Glutamatergic neuron (in vitro differentiated cells): ENCODE results near the gene SOHLH2. TPM values are rescaled to one million over a fixed set of nuclear protein-coding genes. Genes with fewer than 3 reads are reported as not detected.

Experiments
- DNase-seq: peaks from one replicate; pipeline ENCODE4 v3.0.0; 2022
- H3K27ac Mint-ChIP-seq: one replicate; pipeline ENCODE4 v1.8.0; 2020; ENCODE audit warnings: mild to moderate bottlenecking, mixed read lengths, inconsistent platforms; ENCODE audit not compliant: unreplicated experiment
- H3K27me3 Mint-ChIP-seq: one replicate; pipeline ENCODE4 v1.8.0; 2020; ENCODE audit warnings: mild to moderate bottlenecking, moderate library complexity, mixed read lengths, inconsistent platforms; ENCODE audit not compliant: unreplicated experiment
- H3K36me3 Mint-ChIP-seq: one replicate; pipeline ENCODE4 v1.8.0; 2020; ENCODE audit warnings: mild to moderate bottlenecking, mixed read lengths, inconsistent platforms; ENCODE audit not compliant: unreplicated experiment
- H3K4me1 Mint-ChIP-seq: one replicate; pipeline ENCODE4 v1.8.0; 2020; ENCODE audit warnings: mild to moderate bottlenecking, low read depth, mixed read lengths, inconsistent platforms; ENCODE audit not compliant: unreplicated experiment
- H3K4me3 Mint-ChIP-seq: one replicate; pipeline ENCODE4 v1.8.0; 2020; ENCODE audit warnings: mild to moderate bottlenecking, mixed read lengths, inconsistent platforms; ENCODE audit not compliant: unreplicated experiment
- H3K9me3 Mint-ChIP-seq: one replicate; pipeline ENCODE4 v1.8.0; 2020; ENCODE audit warnings: mild to moderate bottlenecking, moderate library complexity, mixed read lengths, inconsistent platforms; ENCODE audit not compliant: unreplicated experiment
- CTCF ChIP-seq: fragments of 200-600 bp; sonication (generic); IDR thresholded peaks from one replicate; pipeline ENCODE4 v1.5.0; 2021; ENCODE audit not compliant: partially characterized antibody, unreplicated experiment
- total RNA-seq: library from RNA; stranded (reverse); fragmentation: NEBNext Ultra II Directional; extraction: Animal tissue kit (Norgen Biotek cat#: 25700); gene quantifications from one replicate; pipeline ENCODE4 v1.2.1, GENCODE V29; 2021; ENCODE audit not compliant: unreplicated experiment

Gene SOHLH2
- total RNA-seq, 1 donor from 2014 or later: 0.78 TPM

- TF ChIP-seq CTCF: no peak
- peaks cover 2% of the 10 kb centered on the region for H3K4me1 Mint-ChIP-seq
- H3K27ac Mint-ChIP-seq: no peak overlapping the region
- no peak for DNase-seq
- peaks cover 8% of the 10 kb centered on the region for H3K9me3 Mint-ChIP-seq
- no peak overlapping the region for H3K4me3 Mint-ChIP-seq
- peaks cover 8% of the 10 kb centered on the region for H3K27me3 Mint-ChIP-seq
- H3K36me3 Mint-ChIP-seq: peaks cover 5% of the 10 kb centered on the region
These were observed 87.9 kb downstream of the SOHLH2 start for GRCh38 chr13:36126491-36126890.

GRCh38 chr13:36125841-36126240, 88.5 kb downstream of the SOHLH2 start:
- no peak for DNase-seq
- Mint-ChIP-seq H3K4me1 (peaks cover 2% of the 10 kb centered on the region), H3K36me3 (peaks cover 5% of the 10 kb centered on the region), H3K27ac (no peak overlapping the region), H3K27me3 (peaks cover 6% of the 10 kb centered on the region), H3K4me3 (no peak overlapping the region), H3K9me3 (peaks cover 8% of the 10 kb centered on the region)
- no peak for TF ChIP-seq CTCF

GRCh38 chr13:36124236-36124822, 90.0 kb downstream of the SOHLH2 start:
- no peaks in the 10 kb centered on the region for H3K9me3 Mint-ChIP-seq
- no peak for TF ChIP-seq CTCF
- no peak overlapping the region for H3K4me3 Mint-ChIP-seq
- H3K27me3 Mint-ChIP-seq: no peaks in the 10 kb centered on the region
- DNase-seq: no peak
- no peak overlapping the region for H3K27ac Mint-ChIP-seq
- peaks cover 5% of the 10 kb centered on the region for H3K36me3 Mint-ChIP-seq
- H3K4me1 Mint-ChIP-seq: peaks cover 2% of the 10 kb centered on the region

Other genes starting within 250 kb of the SOHLH2 start
- gene DCLK1, start 83.2 kb downstream of the SOHLH2 start, total RNA-seq: 63.9 TPM
- gene CCDC169, start 83.3 kb upstream of the SOHLH2 start, total RNA-seq: 7.0 TPM
- 7.4 TPM for gene SPART, start 131.8 kb upstream of the SOHLH2 start, total RNA-seq
- 4.3 TPM for gene CCNA1, start 217.9 kb upstream of the SOHLH2 start, total RNA-seq